ENCODE results near the gene NIPAL4.
"Not testable (repeated sequence)": the region's sequence is repeated elsewhere in the genome, so short reads cannot be mapped to it uniquely, and the experiment has no call there.

Gene NIPAL4

GRCh38 chr5:157459715-157460599 lies at the start of gene NIPAL4:
Gene NIPAL4, plus strand, starts transcription at chr5:157460213. Its CDS starts 108 bp downstream, at chr5:157460321.
- DNase-seq: peak in 1 of 6 experiments; percentile 2

- no peak for DNase-seq
Observed at GRCh38 chr5:157415838-157416237, 44.2 kb upstream of the NIPAL4 start.

GRCh38 chr5:157419521-157419920 lies 40.5 kb upstream of the NIPAL4 start:
- DNase-seq: not testable (repeated sequence)

- DNase-seq: not testable (repeated sequence)
Observed at GRCh38 chr5:157429920-157430319, 30.1 kb upstream of the NIPAL4 start.

GRCh38 chr5:157431544-157432200 lies 28.3 kb upstream of the NIPAL4 start:
- peak in 3 of 6 experiments; percentile 25 to 39 (median 39) for DNase-seq

- DNase-seq: no peak
Observed at GRCh38 chr5:157434096-157434495, 25.9 kb upstream of the NIPAL4 start.

- DNase-seq: no peak
Observed at GRCh38 chr5:157443041-157443549, 16.9 kb upstream of the NIPAL4 start.

- no peak for DNase-seq
Observed at GRCh38 chr5:157444224-157444623, 15.8 kb upstream of the NIPAL4 start.

- DNase-seq: no peak
Observed at GRCh38 chr5:157445745-157446411, 14.1 kb upstream of the NIPAL4 start.

GRCh38 chr5:157446412-157446935 lies 13.5 kb upstream of the NIPAL4 start:
- no peak for DNase-seq

GRCh38 chr5:157447201-157447637 lies 12.8 kb upstream of the NIPAL4 start:
- no peak for DNase-seq

GRCh38 chr5:157449011-157449723 lies 10.8 kb upstream of the NIPAL4 start:
- DNase-seq: no peak

- no peak for DNase-seq
Observed at GRCh38 chr5:157450024-157450423, 10.0 kb upstream of the NIPAL4 start.

GRCh38 chr5:157451806-157452205 lies 8.2 kb upstream of the NIPAL4 start:
- DNase-seq: no peak

- no peak for DNase-seq
Observed at GRCh38 chr5:157454273-157454672, 5.7 kb upstream of the NIPAL4 start.

GRCh38 chr5:157455057-157455456 lies 5.0 kb upstream of the NIPAL4 start:
- DNase-seq: no peak

- no peak for DNase-seq
Observed at GRCh38 chr5:157456301-157456700, 3.7 kb upstream of the NIPAL4 start.

GRCh38 chr5:157457391-157457790 lies 2.6 kb upstream of the NIPAL4 start:
- DNase-seq: no peak

- DNase-seq: no peak
Observed at GRCh38 chr5:157458835-157459234, 1.2 kb upstream of the NIPAL4 start.

- no peak for DNase-seq
Observed at GRCh38 chr5:157460921-157461792, 1.1 kb downstream of the NIPAL4 start.

GRCh38 chr5:157463081-157463480 lies 3.1 kb downstream of the NIPAL4 start:
- DNase-seq: no peak

Measured in stimulated activated naive CD4-positive, alpha-beta T cell (primary cell).